ENCODE results near the gene POGZ.

DNA sequence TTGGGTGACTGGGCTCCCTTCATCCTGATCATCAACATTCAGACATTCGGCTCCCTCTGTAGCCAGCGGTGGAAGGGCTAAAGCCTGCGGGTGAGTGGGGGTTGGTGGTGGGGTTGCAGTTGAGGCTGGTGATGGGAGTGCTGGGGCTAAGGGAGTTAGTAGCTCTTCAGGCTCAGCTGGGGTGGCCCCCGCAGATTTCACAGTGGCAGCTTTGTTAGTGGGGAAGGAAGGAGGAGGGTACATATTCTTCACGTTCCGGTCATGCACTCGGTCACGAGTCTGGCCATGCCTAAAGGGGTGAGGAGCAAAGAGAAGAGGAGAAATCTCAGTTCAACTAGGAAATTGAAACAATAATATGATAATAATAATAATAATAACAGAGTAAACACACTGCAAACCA is 53.1 kb downstream of the POGZ start:
- TF ChIP-seq, protein P1, sequence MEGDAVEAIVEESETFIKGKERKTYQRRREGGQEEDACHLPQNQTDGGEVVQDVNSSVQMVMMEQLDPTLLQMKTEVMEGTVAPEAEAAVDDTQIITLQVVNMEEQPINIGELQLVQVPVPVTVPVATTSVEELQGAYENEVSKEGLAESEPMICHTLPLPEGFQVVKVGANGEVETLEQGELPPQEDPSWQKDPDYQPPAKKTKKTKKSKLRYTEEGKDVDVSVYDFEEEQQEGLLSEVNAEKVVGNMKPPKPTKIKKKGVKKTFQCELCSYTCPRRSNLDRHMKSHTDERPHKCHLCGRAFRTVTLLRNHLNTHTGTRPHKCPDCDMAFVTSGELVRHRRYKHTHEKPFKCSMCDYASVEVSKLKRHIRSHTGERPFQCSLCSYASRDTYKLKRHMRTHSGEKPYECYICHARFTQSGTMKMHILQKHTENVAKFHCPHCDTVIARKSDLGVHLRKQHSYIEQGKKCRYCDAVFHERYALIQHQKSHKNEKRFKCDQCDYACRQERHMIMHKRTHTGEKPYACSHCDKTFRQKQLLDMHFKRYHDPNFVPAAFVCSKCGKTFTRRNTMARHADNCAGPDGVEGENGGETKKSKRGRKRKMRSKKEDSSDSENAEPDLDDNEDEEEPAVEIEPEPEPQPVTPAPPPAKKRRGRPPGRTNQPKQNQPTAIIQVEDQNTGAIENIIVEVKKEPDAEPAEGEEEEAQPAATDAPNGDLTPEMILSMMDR (IDR thresholded peaks at IDR 0.05) = no peak
- TF ChIP-seq POLR2A (IDR thresholded peaks at IDR 0.05) = no peak
- no peak for TF ChIP-seq POLR2AphosphoS5 (IDR thresholded peaks at IDR 0.05)
